ENCODE data around the gene GOLM1.

Gene GOLM1

GRCh38 chr9:86047361-86047760 lies 52.0 kb downstream of the GOLM1 start:
- TF ChIP-seq EZH2 (optimal IDR thresholded peaks at IDR 0.05; ENCODE audit: low read depth, low read length) (no peak), EZH2phosphoT487 (IDR thresholded peaks at IDR 0.05; ENCODE audit: low read length) (no peak), CTCF (IDR thresholded peaks at IDR 0.05; ENCODE audit: low read length) (no peak)
- Histone ChIP-seq H3K36me3 (replicated peaks; ENCODE audit: insufficient read depth, low read length) (no peaks in the 10 kb centered on the region), H3K79me2 (ENCODE audit: low read length) (no peaks in the 10 kb centered on the region), H3K27me3 (replicated peaks; ENCODE audit: insufficient read depth, low read length) (no peaks in the 10 kb centered on the region), H3K4me2 (ENCODE audit: low read depth, low read length) (no peak overlapping the region), H3K27ac (ENCODE audit: low read length) (no peak overlapping the region), H3K9me3 (replicated peaks; ENCODE audit: insufficient read depth, low read length) (no peaks in the 10 kb centered on the region), H4K20me1 (ENCODE audit: insufficient read depth, low read length) (no peaks in the 10 kb centered on the region), H3F3A (ENCODE audit: insufficient read depth, low read length) (no peaks in the 10 kb centered on the region), H2AFZ (ENCODE audit: low read length) (no peak overlapping the region), H3K9me2 (replicated peaks; ENCODE audit: insufficient read depth, low read length) (no peaks in the 10 kb centered on the region), H3K4me3 (ENCODE audit: low read length) (no peak overlapping the region), H3K9ac (ENCODE audit: low read length) (no peak overlapping the region), H3K4me1 (ENCODE audit: low read length) (no peaks in the 10 kb centered on the region)
- no peak for DNase-seq

DNA sequence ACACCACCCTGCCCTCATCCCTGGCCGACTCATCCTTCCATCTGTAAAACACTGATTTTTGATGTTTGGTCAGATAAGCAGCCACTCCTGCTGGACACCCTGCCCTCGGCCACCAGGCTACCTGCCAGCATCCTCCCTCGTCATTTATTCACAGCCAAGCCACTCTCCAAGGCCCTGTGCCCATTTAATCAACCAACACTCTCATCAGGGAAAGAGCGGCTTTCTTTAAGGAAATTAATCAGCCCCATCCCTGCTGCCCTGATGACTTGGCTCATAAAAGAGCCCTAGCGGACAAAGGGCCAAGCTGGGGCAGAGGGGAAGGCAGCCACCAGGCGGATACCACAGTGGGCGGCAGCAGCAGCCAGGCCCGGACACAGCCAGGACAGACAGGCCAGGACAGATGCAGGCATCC lies 52.4 kb downstream of the GOLM1 start:
- H2AFZ ChIP-seq (ENCODE audit: low read length), result no peak overlapping the region
- no peak for TF ChIP-seq EZH2phosphoT487 (IDR thresholded peaks at IDR 0.05; ENCODE audit: low read length)
- TF ChIP-seq CTCF (IDR thresholded peaks at IDR 0.05; ENCODE audit: low read length), result no peak
- no peak for TF ChIP-seq EZH2 (optimal IDR thresholded peaks at IDR 0.05; ENCODE audit: low read depth, low read length)
- no peaks in the 10 kb centered on the region for H3K9me3 ChIP-seq (replicated peaks; ENCODE audit: insufficient read depth, low read length)
- no peaks in the 10 kb centered on the region for H3K27me3 ChIP-seq (replicated peaks; ENCODE audit: insufficient read depth, low read length)
- no peaks in the 10 kb centered on the region for H3K9me2 ChIP-seq (replicated peaks; ENCODE audit: insufficient read depth, low read length)
- H3K9ac ChIP-seq (ENCODE audit: low read length), result no peak overlapping the region
- H3F3A ChIP-seq (ENCODE audit: insufficient read depth, low read length), result no peaks in the 10 kb centered on the region
- no peaks in the 10 kb centered on the region for H3K4me1 ChIP-seq (ENCODE audit: low read length)
- H3K36me3 ChIP-seq (replicated peaks; ENCODE audit: insufficient read depth, low read length), result no peaks in the 10 kb centered on the region
- H3K79me2 ChIP-seq (ENCODE audit: low read length), result no peaks in the 10 kb centered on the region
- no peaks in the 10 kb centered on the region for H4K20me1 ChIP-seq (ENCODE audit: insufficient read depth, low read length)
- H3K4me2 ChIP-seq (ENCODE audit: low read depth, low read length), result no peak overlapping the region
- no peak overlapping the region for H3K27ac ChIP-seq (ENCODE audit: low read length)
- DNase-seq, result no peak
- H3K4me3 ChIP-seq (ENCODE audit: low read length), result no peak overlapping the region

DNA sequence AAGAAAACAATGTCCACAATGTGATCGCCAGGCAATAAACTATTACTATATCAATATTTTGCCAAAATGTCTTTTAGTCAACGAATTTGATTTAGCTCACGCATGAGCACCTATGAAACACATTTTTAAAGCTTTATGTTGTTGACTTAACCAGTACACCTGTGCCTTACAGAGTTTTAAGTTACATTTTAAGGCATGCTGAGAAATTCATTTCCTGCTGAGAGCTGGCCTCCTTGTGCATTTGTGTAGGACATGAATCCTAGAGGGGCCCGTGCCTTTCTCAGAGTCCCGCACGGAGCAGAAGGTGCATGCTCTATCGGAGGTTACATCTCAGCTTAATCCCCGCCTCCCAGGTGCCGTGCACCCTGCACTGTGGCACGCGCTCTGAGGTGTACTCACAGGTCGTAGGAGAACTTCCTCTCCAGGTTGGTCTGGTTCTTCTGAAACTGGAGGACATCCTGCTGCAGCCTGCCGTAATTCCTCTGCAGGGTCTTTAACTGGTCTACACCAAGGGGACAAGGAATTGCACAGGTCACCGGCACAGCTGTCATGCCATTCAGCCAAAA lies 53.2 kb downstream of the GOLM1 start:
- Histone ChIP-seq H3K4me3 (ENCODE audit: low read length) (no peak overlapping the region), H3F3A (ENCODE audit: insufficient read depth, low read length) (no peaks in the 10 kb centered on the region), H4K20me1 (ENCODE audit: insufficient read depth, low read length) (no peaks in the 10 kb centered on the region), H3K27me3 (replicated peaks; ENCODE audit: insufficient read depth, low read length) (no peaks in the 10 kb centered on the region), H3K27ac (ENCODE audit: low read length) (no peak overlapping the region), H3K9me3 (replicated peaks; ENCODE audit: insufficient read depth, low read length) (no peaks in the 10 kb centered on the region), H3K9me2 (replicated peaks; ENCODE audit: insufficient read depth, low read length) (no peaks in the 10 kb centered on the region), H3K4me2 (ENCODE audit: low read depth, low read length) (no peak overlapping the region), H3K79me2 (ENCODE audit: low read length) (no peaks in the 10 kb centered on the region), H3K36me3 (replicated peaks; ENCODE audit: insufficient read depth, low read length) (no peaks in the 10 kb centered on the region), H2AFZ (ENCODE audit: low read length) (no peak overlapping the region), H3K4me1 (ENCODE audit: low read length) (no peaks in the 10 kb centered on the region), H3K9ac (ENCODE audit: low read length) (no peak overlapping the region)
- no peak for DNase-seq
- TF ChIP-seq CTCF (IDR thresholded peaks at IDR 0.05; ENCODE audit: low read length) (no peak), EZH2 (optimal IDR thresholded peaks at IDR 0.05; ENCODE audit: low read depth, low read length) (no peak), EZH2phosphoT487 (IDR thresholded peaks at IDR 0.05; ENCODE audit: low read length) (no peak)

Measured in MM.1S (cell line).